ENCODE results near the gene DHX16. TPM values are rescaled to one million over a fixed set of nuclear protein-coding genes. Genes with fewer than 3 reads are reported as not detected.

DHX16 gene
- total RNA-seq, 2 donors from 2014 or later, result 50.7 to 64.2 TPM

DNA sequence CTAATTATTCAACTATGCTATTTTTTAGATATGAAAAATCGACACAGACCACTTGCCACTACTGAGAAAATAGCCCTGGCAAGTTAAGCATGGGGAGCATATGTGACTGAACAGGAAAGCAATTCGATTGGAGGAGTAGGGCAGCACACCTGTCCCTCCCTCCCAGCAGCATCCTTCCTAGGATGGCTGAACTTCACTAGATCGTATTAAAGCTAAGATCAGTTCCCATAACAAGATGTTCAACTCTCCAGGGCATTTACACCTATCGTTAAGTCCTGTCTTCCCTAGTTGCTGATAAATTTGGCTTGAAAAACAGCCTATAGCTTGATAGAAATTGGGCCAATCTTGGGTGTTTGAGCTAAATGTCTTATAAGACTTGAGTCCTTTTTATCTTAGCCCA lies 62.7 kb downstream of the DHX16 start:
- DNase-seq (ENCODE audit: low spot score) (no peak), ATAC-seq (no peak)
- peaks cover 65% of the 10 kb centered on the region for H3K36me3 Mint-ChIP-seq
- H3K4me3 Mint-ChIP-seq, result no peak overlapping the region
- no peaks in the 10 kb centered on the region for H3K9me3 Mint-ChIP-seq
- peaks cover 58 to 65% of the 10 kb centered on the region in 2 donors for H3K4me1 Mint-ChIP-seq (ENCODE audit: low read depth in 2 of 2)
- H3K27me3 Mint-ChIP-seq, result no peaks in the 10 kb centered on the region
- H3K27ac Mint-ChIP-seq, result peak overlapping the region in 1 of 2 donors; percentile 77

- peaks cover 52% of the 10 kb centered on the region for H3K36me3 Mint-ChIP-seq
- H3K27me3 Mint-ChIP-seq, result no peaks in the 10 kb centered on the region
- no peak overlapping the region for H3K4me3 Mint-ChIP-seq
- ATAC-seq (no peak), DNase-seq (ENCODE audit: low spot score) (no peak)
- peak overlapping the region in 1 of 2 donors; percentile 24 for H3K27ac Mint-ChIP-seq
- H3K4me1 Mint-ChIP-seq (ENCODE audit: low read depth in 2 of 2), result peaks cover 42% of the 10 kb centered on the region in 2 donors
- no peaks in the 10 kb centered on the region for H3K9me3 Mint-ChIP-seq
Observed at GRCh38 chr6:30603961-30604360, 68.8 kb downstream of the DHX16 start.

Other genes starting within 250 kb of the DHX16 start
- 100 to 1,000 TPM; 355 to 567 TPM for gene HLA-E, start 183.5 kb downstream of the DHX16 start, total RNA-seq
- 10 to 100 TPM; 59.8 to 70.5 TPM for gene GNL1, start 116.5 kb downstream of the DHX16 start, total RNA-seq
- gene PRR3, start 115.7 kb downstream of the DHX16 start, total RNA-seq, result 10 to 100 TPM; 13.0 to 23.8 TPM
- 100 to 1,000 TPM in 1 of 2 donors, 10 to 100 TPM in 1; 94.8 to 122 TPM for gene ABCF1, start 101.6 kb downstream of the DHX16 start, total RNA-seq
- gene PPP1R10, start 55.8 kb downstream of the DHX16 start, total RNA-seq, result 100 to 1,000 TPM in 1 of 2 donors, 10 to 100 TPM in 1; 97.9 to 119 TPM
- gene MRPS18B, start 55.2 kb downstream of the DHX16 start, total RNA-seq, result 10 to 100 TPM; 43.9 to 58.4 TPM
- gene ATAT1, start 46.1 kb downstream of the DHX16 start, total RNA-seq, result 10 to 100 TPM in 1 of 2 donors, 1 to 10 TPM in 1; 7.3 to 15.8 TPM
- gene C6orf136, start 25.9 kb downstream of the DHX16 start, total RNA-seq, result 10 to 100 TPM; 29.6 to 32.5 TPM
- 100 to 1,000 TPM; 168 to 271 TPM for gene PPP1R18, start 13.6 kb upstream of the DHX16 start, total RNA-seq
- 10 to 100 TPM; 11.7 to 24.2 TPM for gene NRM, start 18.0 kb upstream of the DHX16 start, total RNA-seq
- gene MDC1, start 44.3 kb upstream of the DHX16 start, total RNA-seq, result 100 to 1,000 TPM in 1 of 2 donors, 10 to 100 TPM in 1; 64.1 to 118 TPM
- gene TUBB, start 47.3 kb upstream of the DHX16 start, total RNA-seq, result 1,000 to 10,000 TPM in 1 of 2 donors, 100 to 1,000 TPM in 1; 938 to 1,043 TPM
- 100 to 1,000 TPM; 219 to 319 TPM for gene FLOT1, start 69.7 kb upstream of the DHX16 start, total RNA-seq
- 100 to 1,000 TPM; 128 to 346 TPM for gene IER3, start 71.5 kb upstream of the DHX16 start, total RNA-seq
- 1 to 10 TPM; 2.9 to 7.4 TPM for gene DDR1, start 211.5 kb upstream of the DHX16 start, total RNA-seq
- gene GTF2H4, start 235.2 kb upstream of the DHX16 start, total RNA-seq, result 10 to 100 TPM; 29.4 to 49.5 TPM
- 10 to 100 TPM; 47.2 to 90.5 TPM for gene VARS2, start 241.2 kb upstream of the DHX16 start, total RNA-seq